PC-3 (cell line): ENCODE data around the gene LEKR1.

Source experiments
- CTCF ChIP-seq: fragments of 300-600 bp; sonication (generic); conservative IDR thresholded peaks from 2 replicates; pipeline ENCODE4 v1.5.1; 2017; ENCODE audit warnings: antibody characterized with exemption, low read depth, mild to moderate bottlenecking, low read length
- EZH2phosphoT487 ChIP-seq: fragments of 300-600 bp; sonication (generic); IDR thresholded peaks from 2 replicates; pipeline ENCODE4 v1.6.1; 2018; ENCODE audit warnings: mild to moderate bottlenecking, antibody characterized with exemption, low read length, borderline replicate concordance

- no peak for TF ChIP-seq EZH2phosphoT487
- no peak for TF ChIP-seq CTCF
These were observed 83.9 kb downstream of the LEKR1 start for GRCh38 chr3:156910022-156910421.
